K562 (cell line): Measurements from ENCODE around the gene SLC38A1. TPM values are rescaled to one million over a fixed set of nuclear protein-coding genes. Genes with fewer than 3 reads are reported as not detected.

ENCODE experiments used
- CCNT2 ChIP-seq: IDR thresholded peaks from 2 replicates; pipeline ENCODE4 v1.6.1; 2011; ENCODE audit warnings: borderline replicate concordance, low read depth, mild to moderate bottlenecking, moderate library complexity, mixed read lengths, low read length; ENCODE audit not compliant: insufficient read length; ENCODE audit errors: extremely low read depth
- ELF2 ChIP-seq: fragments of 250-450 bp; sonication (Bioruptor Pico); IDR thresholded peaks from 2 replicates; pipeline ENCODE4 v1.5.0; 2021; ENCODE audit warnings: mild to moderate bottlenecking
- ETV6 ChIP-seq, 3 experiments: fragments of 150-350 bp in 1 of 3; sonication (generic) in 1 of 3; formaldehyde crosslinking in 1 of 3; IDR thresholded peaks; 2 replicates each; pipeline versions ENCODE4 v1.6.1 to v1.8.0; 2014 to 2022; ENCODE audit warnings: borderline replicate concordance in 2 of 3, low read depth in 2 of 3, antibody characterized with exemption in 1 of 3, low read length in 1 of 3, mild to moderate bottlenecking in 1 of 3, missing genetic modification reagents in 1 of 3
- MGA ChIP-seq: fragments of 450-650 bp; IDR thresholded peaks from 2 replicates; pipeline ENCODE4 v1.6.1; 2016; ENCODE audit warnings: mild to moderate bottlenecking, moderate library complexity
- NCOA6 ChIP-seq: fragments of 450-650 bp; IDR thresholded peaks from 2 replicates; pipeline ENCODE4 v1.6.1; 2017; ENCODE audit warnings: mild to moderate bottlenecking
- NFYB ChIP-seq: IDR thresholded peaks from 2 replicates; pipeline ENCODE4 v1.6.1; 2011; ENCODE audit warnings: mild to moderate bottlenecking, moderate library complexity; ENCODE audit not compliant: insufficient read length; ENCODE audit errors: extremely low read depth
- ZBTB8A ChIP-seq: fragments of 450-650 bp; IDR thresholded peaks from 2 replicates; pipeline ENCODE4 v1.6.1; 2018; ENCODE audit warnings: mild to moderate bottlenecking, moderate library complexity; ENCODE audit not compliant: partially characterized antibody
- polyA plus RNA-seq, 8 experiments: library from polyadenylated mRNA; depleted of rRNA in 4 of 8; stranded (reverse) in 5 of 8; unstranded in 3 of 8; fragments of >200 nt; fragmentation: Nextera tagmentation in 2 of 8; fragmentation: Illumina TruSeq in 1 of 8; extraction: Ambion mirVana in 2 of 8; extraction: Trizol in 1 of 8; gene quantifications; 2 replicates each; pipeline versions ENCODE4 v1.2.1 to v1.2.3, GENCODE V29; 2011 to 2014; ENCODE audit warnings: inconsistent platforms in 1 of 8, missing spikeins in 1 of 8
- total RNA-seq, 7 experiments: library from RNA; depleted of rRNA in 6 of 7; stranded (reverse); fragments of >200 nt in 6 of 7; fragmentation: Illumina TruSeq in 2 of 7; extraction: Trizol in 2 of 7; gene quantifications; 2 replicates each; pipeline versions ENCODE4 v1.2.1 to v1.2.3, GENCODE V29; 2011 to 2021; ENCODE audit warnings: low replicate concordance in 1 of 7
- TF ChIP-seq, protein P1 (sequence below): sonication (generic); formaldehyde crosslinking; IDR thresholded peaks from 2 replicates; pipeline ENCODE4 v1.8.0; 2022; ENCODE audit warnings: mild to moderate bottlenecking, low read depth, missing genetic modification reagents
- TF ChIP-seq, protein P2 (sequence below): sonication (generic); formaldehyde crosslinking; IDR thresholded peaks from 2 replicates; pipeline ENCODE4 v1.8.1; 2023; ENCODE audit warnings: mild to moderate bottlenecking, missing genetic modification reagents
- TF ChIP-seq, protein P3 (sequence below): fragments of 250-450 bp; sonication (Bioruptor Pico); IDR thresholded peaks from 2 replicates; pipeline ENCODE4 v1.6.1; 2021; ENCODE audit warnings: mild to moderate bottlenecking

The SLC38A1 gene
- total and polyA plus RNA-seq, 9 of the 15 experiments (the other 6 are each of a cell fraction or from before 2014, with no cell fraction given) = 51.9 to 112 (median 75.0) TPM

DNA sequence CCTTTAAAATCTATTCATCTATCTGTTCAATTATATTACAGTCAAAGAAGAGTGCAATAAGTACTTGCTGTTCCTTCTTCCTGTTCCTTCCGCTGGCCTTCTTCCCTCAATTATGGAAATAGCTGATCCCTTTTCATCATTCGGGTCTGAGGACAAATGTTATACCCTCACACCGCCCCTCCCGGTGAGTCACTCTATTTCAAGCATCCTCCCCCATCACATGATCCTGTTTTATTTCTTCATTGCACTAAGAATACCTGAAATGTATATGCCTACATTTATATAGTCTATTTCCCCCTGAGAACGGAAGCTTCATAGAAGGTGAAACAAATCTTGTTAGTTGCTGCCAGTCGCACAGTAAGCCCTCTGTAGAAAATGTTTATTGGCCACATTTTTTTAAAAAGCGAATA lies 2.5 kb downstream of the SLC38A1 start (continued):
- 0 out of 2 replicates have a peak, but pooled peaks have one; percentile 14 for TF ChIP-seq NCOA6
- TF ChIP-seq ZBTB8A = no peak
- no peak for TF ChIP-seq CCNT2
- TF ChIP-seq MGA = no peak
- TF ChIP-seq, protein P1, sequence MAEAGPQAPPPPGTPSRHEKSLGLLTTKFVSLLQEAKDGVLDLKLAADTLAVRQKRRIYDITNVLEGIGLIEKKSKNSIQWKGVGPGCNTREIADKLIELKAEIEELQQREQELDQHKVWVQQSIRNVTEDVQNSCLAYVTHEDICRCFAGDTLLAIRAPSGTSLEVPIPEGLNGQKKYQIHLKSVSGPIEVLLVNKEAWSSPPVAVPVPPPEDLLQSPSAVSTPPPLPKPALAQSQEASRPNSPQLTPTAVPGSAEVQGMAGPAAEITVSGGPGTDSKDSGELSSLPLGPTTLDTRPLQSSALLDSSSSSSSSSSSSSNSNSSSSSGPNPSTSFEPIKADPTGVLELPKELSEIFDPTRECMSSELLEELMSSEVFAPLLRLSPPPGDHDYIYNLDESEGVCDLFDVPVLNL = no peak
- no peak for TF ChIP-seq NFYB
- TF ChIP-seq ELF2 = no peak
- TF ChIP-seq ETV6 (IDR thresholded peaks at IDR 0.05; ENCODE audit: borderline replicate concordance in 1 of 2, low read depth in 2 of 2, low read length in 1 of 2) = no peak
- no peak for TF ChIP-seq ETV6 (CRISPR knock-in tag; IDR thresholded peaks at IDR 0.05; ENCODE audit: borderline replicate concordance)
- TF ChIP-seq, protein P2, sequence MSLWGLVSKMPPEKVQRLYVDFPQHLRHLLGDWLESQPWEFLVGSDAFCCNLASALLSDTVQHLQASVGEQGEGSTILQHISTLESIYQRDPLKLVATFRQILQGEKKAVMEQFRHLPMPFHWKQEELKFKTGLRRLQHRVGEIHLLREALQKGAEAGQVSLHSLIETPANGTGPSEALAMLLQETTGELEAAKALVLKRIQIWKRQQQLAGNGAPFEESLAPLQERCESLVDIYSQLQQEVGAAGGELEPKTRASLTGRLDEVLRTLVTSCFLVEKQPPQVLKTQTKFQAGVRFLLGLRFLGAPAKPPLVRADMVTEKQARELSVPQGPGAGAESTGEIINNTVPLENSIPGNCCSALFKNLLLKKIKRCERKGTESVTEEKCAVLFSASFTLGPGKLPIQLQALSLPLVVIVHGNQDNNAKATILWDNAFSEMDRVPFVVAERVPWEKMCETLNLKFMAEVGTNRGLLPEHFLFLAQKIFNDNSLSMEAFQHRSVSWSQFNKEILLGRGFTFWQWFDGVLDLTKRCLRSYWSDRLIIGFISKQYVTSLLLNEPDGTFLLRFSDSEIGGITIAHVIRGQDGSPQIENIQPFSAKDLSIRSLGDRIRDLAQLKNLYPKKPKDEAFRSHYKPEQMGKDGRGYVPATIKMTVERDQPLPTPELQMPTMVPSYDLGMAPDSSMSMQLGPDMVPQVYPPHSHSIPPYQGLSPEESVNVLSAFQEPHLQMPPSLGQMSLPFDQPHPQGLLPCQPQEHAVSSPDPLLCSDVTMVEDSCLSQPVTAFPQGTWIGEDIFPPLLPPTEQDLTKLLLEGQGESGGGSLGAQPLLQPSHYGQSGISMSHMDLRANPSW (CRISPR knock-in tag) = no peak
- TF ChIP-seq, protein P3, sequence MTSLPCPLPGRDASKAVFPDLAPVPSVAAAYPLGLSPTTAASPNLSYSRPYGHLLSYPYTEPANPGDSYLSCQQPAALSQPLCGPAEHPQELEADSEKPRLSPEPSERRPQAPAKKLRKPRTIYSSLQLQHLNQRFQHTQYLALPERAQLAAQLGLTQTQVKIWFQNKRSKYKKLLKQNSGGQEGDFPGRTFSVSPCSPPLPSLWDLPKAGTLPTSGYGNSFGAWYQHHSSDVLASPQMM (CRISPR knock-in tag) = no peak
